Common myeloid progenitor, CD34-positive (primary cell): ENCODE data around the gene AKR1B1.

Source experiments
- CTCF ChIA-PET: fragments of 350-600 bp; sonication (Branson Sonifier 250); formaldehyde crosslinking; loops from one replicate; lab custom pipeline; 2021; ENCODE audit warnings: antibody characterized with exemption; lab: Charles Lee
- POLR2A ChIA-PET: fragments of 350-600 bp; sonication (Branson Sonifier 250); formaldehyde crosslinking; loops from one replicate; lab custom pipeline; 2021; ENCODE audit warnings: antibody characterized with exemption; lab: Charles Lee
- DNase-seq, 3 donors: peaks; one replicate each; pipeline versions ENCODE4 v3.0.0 to v3.0.0-alpha.2; 2013
- H3K27ac ChIP-seq, 2 experiments: 1 replicate in 1 of 2; 2 replicates in 1 of 2; pipeline ENCODE4 v1.7.0; 2013; ENCODE audit warnings: inconsistent platforms in 2 of 2, low read length in 2 of 2, mild to moderate bottlenecking in 2 of 2, low read depth in 1 of 2, moderate library complexity in 1 of 2; ENCODE audit not compliant: severe bottlenecking in 2 of 2, insufficient read depth in 1 of 2, poor library complexity in 1 of 2
- H3K27me3 ChIP-seq, 5 experiments: replicated peaks in 2 of 5; 1 replicate in 3 of 5; 2 replicates in 2 of 5; pipeline versions ENCODE4 v1.6.1 to v1.7.0; 2013; ENCODE audit warnings: low read length in 4 of 5, mild to moderate bottlenecking in 2 of 5, moderate library complexity in 2 of 5, inconsistent platforms in 1 of 5; ENCODE audit not compliant: insufficient read depth in 5 of 5, control insufficient read depth in 4 of 5
- H3K36me3 ChIP-seq, 4 experiments: 1 replicate in 2 of 4; 2 replicates in 2 of 4; pipeline versions ENCODE4 v1.6.1 to v1.7.0; 2013; ENCODE audit warnings: low read length in 3 of 4, control low read depth in 1 of 4, mild to moderate bottlenecking in 1 of 4; ENCODE audit not compliant: control insufficient read depth in 4 of 4, insufficient read depth in 4 of 4
- H3K4me1 ChIP-seq, 4 experiments: 1 replicate in 3 of 4; 2 replicates in 1 of 4; pipeline versions ENCODE4 v1.6.1 to v1.7.1; 2013; ENCODE audit warnings: low read length in 3 of 4, mild to moderate bottlenecking in 3 of 4, control low read depth in 1 of 4, inconsistent platforms in 1 of 4, moderate library complexity in 1 of 4; ENCODE audit not compliant: control insufficient read depth in 4 of 4, insufficient read depth in 4 of 4; ENCODE audit errors: control extremely low read depth in 1 of 4
- H3K4me3 ChIP-seq, 7 experiments: 1 replicate in 4 of 7; 2 replicates in 3 of 7; pipeline versions ENCODE4 v1.5.1 to v1.7.0; 2013; ENCODE audit warnings: mild to moderate bottlenecking in 7 of 7, low read length in 6 of 7, moderate library complexity in 6 of 7, inconsistent platforms in 2 of 7, low read depth in 2 of 7, control low read depth in 1 of 7; ENCODE audit not compliant: insufficient read depth in 4 of 7, control insufficient read depth in 1 of 7; ENCODE audit errors: extremely low read depth in 1 of 7
- H3K9me3 ChIP-seq, 5 experiments: 1 replicate in 4 of 5; 2 replicates in 1 of 5; pipeline versions ENCODE4 v1.6.1 to v1.7.1; 2013; ENCODE audit warnings: low read length in 4 of 5, mild to moderate bottlenecking in 2 of 5, inconsistent platforms in 1 of 5, low read depth in 1 of 5, moderate library complexity in 1 of 5; ENCODE audit not compliant: control insufficient read depth in 4 of 5, insufficient read depth in 2 of 5; ENCODE audit errors: control extremely low read depth in 1 of 5
- WGBS: methylation state at CpG from one replicate; pipeline ENCODE4 v1.1.5; 2013; ENCODE audit not compliant: insufficient coverage; 5-methylcytosine and 5-hydroxymethylcytosine counted together

Gene AKR1B1

DNA sequence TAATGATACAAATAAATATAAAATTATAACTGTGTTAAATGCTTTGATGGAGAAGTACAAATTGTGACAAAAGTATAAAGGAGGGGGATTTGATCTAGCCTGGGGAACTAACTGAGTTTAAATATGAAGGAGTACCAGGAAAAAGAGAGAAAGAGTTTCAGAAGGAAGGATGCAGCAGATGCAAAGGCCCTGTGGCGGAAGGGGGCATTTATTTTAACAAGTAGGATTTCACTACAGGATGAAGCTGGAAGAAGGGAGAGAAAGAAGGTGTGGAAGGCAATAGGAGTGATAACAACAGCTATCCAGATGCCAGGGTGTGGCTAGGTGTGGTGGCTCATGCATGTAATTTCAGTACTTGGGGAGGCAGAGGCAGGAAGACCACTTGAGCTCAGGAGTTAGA is 55.8 kb downstream of the AKR1B1 start:
- CTCF ChIA-PET = no interaction called here
- peaks cover 0 to 2% (median 0%) of the 10 kb centered on the region in 5 experiments for H3K9me3 ChIP-seq

DNA sequence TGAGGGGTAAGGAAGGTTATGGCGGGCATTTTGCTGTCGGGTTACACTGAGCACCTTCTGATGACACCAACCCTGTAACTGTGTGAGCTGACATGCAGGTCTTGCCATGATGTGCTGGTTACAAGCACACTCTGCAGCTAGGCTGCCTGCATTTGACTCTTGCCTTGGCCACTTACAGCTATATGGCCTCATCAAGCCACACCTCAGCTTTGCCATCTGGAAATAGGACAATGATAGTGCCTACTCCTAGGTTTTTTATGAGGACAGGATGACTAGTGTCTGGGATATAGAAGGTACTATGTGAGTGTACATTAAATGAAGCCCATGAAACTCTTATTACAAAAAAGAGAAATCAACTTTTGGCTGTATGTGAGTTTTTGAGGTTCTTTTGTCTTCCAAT is 58.0 kb downstream of the AKR1B1 start:
- CTCF ChIA-PET = interaction anchor here (0.6 to 0.8 kb wide), 2 partner anchors 12 to 500 kb away, joined by 3 read pairs; no protein-coding TSS in a partner anchor

More for the DNA sequence above, 55.8 kb downstream of the AKR1B1 start:
- Histone ChIP-seq H3K4me1 (no peaks in the 10 kb centered on the region), H3K4me3 (no peak overlapping the region), H3K36me3 (no peaks in the 10 kb centered on the region), H3K27ac (no peak overlapping the region), H3K27me3 (peaks cover 0 to 4% (median 0%) of the 10 kb centered on the region in 5 experiments)
- POLR2A ChIA-PET = no interaction called here
- DNase-seq = no peak
- WGBS = no CpG with 5 or more reads among the region's 1 CpG

DNA sequence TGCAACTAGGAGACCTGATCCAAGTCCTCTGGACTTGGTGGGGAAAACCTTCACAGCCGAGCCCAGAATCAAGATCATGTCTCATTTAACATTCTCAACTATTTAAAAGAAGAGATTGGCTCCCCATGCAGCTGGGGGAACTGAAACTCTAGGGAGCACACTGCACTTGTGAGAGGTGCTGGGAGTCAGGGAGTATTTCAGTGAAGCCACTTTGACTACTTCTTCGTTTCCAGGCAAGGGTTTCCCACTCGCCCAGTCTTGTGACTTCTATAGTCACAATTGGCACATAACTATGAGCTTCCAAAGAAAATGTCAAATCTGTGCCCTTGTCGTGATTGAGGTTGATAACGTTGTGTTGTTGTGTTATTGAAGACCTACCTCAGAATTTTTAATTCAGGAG is 62.9 kb downstream of the AKR1B1 start:
- no peak overlapping the region for H3K4me3 ChIP-seq
- POLR2A ChIA-PET = no interaction called here
- H3K36me3 ChIP-seq = no peaks in the 10 kb centered on the region
- no peak for DNase-seq
- no peak overlapping the region for H3K27ac ChIP-seq
- H3K9me3 ChIP-seq = no peaks in the 10 kb centered on the region
- 90% methylated on average over 2 of the region's 5 CpGs for WGBS
- CTCF ChIA-PET = no interaction called here
- H3K4me1 ChIP-seq = no peaks in the 10 kb centered on the region
- H3K27me3 ChIP-seq = peaks cover 0 to 4% (median 0%) of the 10 kb centered on the region in 5 experiments

More for the DNA sequence above, 58.0 kb downstream of the AKR1B1 start:
- Histone ChIP-seq H3K4me1 (no peaks in the 10 kb centered on the region), H3K27me3 (peaks cover 0 to 2% (median 0%) of the 10 kb centered on the region in 5 experiments), H3K36me3 (no peaks in the 10 kb centered on the region), H3K9me3 (peaks cover 0 to 2% (median 0%) of the 10 kb centered on the region in 5 experiments), H3K4me3 (no peak overlapping the region), H3K27ac (no peak overlapping the region)
- no peak for DNase-seq
- POLR2A ChIA-PET = no interaction called here
- WGBS = no CpG with 5 or more reads among the region's 2 CpGs

DNA sequence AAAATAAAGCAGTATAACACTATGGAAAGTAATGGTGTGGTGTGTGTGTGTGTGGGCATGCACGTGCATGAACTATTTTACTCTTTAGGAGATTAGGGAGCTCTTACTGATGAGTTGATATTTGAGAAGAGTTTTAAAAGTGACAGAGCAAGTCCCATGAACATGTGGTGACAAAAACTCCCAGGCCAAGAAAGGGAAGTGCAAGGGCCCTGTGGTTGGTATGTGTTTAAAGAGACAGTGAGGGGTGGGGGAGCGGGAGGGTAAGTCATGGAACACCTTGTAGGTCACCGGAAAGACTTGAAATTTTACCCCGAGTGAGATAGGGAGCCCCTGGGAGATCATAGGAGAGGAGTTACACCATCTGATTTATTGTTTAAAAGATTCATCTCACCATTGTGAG is 63.3 kb downstream of the AKR1B1 start:
- ChIA-PET POLR2A (no interaction called here), CTCF (no interaction called here)
- no peaks in the 10 kb centered on the region for H3K36me3 ChIP-seq
- 94% methylated on average over 4 of the region's 4 CpGs for WGBS
- no peaks in the 10 kb centered on the region for H3K4me1 ChIP-seq
- H3K9me3 ChIP-seq = no peaks in the 10 kb centered on the region
- H3K27me3 ChIP-seq = peaks cover 0 to 4% (median 0%) of the 10 kb centered on the region in 5 experiments
- no peak overlapping the region for H3K4me3 ChIP-seq
- no peak overlapping the region for H3K27ac ChIP-seq
- DNase-seq = no peak

DNA sequence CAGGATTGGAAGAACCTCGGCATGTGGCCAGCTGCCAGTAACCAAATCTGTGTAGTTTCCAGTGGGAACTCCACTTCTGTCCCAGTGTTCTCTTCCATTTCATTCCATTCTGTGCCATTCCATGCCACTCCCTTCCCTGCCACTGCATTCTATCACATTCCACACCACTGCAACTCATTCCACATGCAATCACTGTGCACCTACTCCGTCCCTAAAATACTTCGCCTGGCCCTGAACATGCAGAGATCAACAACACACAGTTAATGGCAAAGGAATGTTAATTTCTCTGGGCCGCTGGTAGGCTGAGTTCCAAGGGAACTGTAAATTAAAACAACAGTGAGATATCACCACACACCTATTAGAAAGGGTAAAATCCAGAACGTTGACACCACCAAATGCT is 64.8 kb downstream of the AKR1B1 start:
- no peak overlapping the region for H3K4me3 ChIP-seq
- no peaks in the 10 kb centered on the region for H3K36me3 ChIP-seq
- H3K4me1 ChIP-seq = no peaks in the 10 kb centered on the region
- ChIA-PET POLR2A (no interaction called here), CTCF (no interaction called here)
- no peak for DNase-seq
- H3K9me3 ChIP-seq = no peaks in the 10 kb centered on the region
- WGBS = 89% methylated on average over 3 of the region's 5 CpGs
- peaks cover 0 to 2% (median 0%) of the 10 kb centered on the region in 5 experiments for H3K27me3 ChIP-seq
- no peak overlapping the region for H3K27ac ChIP-seq
